BJ (cell line): Measurements from ENCODE around the gene OTOF. TPM values are rescaled to one million over a fixed set of nuclear protein-coding genes. Genes with fewer than 3 reads are reported as not detected.

Source experiments
- CTCF ChIA-PET: fragments of 350-600 bp; formaldehyde crosslinking; extraction: SDS; loops from one replicate; lab custom pipeline; 2021; ENCODE audit warnings: antibody characterized with exemption, inconsistent platforms; lab: Yijun Ruan, JAX
- POLR2A ChIA-PET: fragments of 300-600 bp; sonication (Branson Sonifier 250); formaldehyde crosslinking; extraction: SDS; loops from one replicate; lab custom pipeline; 2021; ENCODE audit warnings: antibody characterized with exemption; lab: Charles Lee
- DNase-seq: peaks from one replicate; pipeline ENCODE4 v3.0.0-alpha.2; 2011; ENCODE audit warnings: low read depth
- H3K27me3 ChIP-seq: 2 replicates; pipeline ENCODE4 v1.6.0; 2011; ENCODE audit warnings: low read length; ENCODE audit not compliant: control insufficient read depth, insufficient read depth
- H3K36me3 ChIP-seq: 2 replicates; pipeline ENCODE4 v1.5.1; 2011; ENCODE audit warnings: low read length; ENCODE audit not compliant: control insufficient read depth, insufficient read depth
- H3K4me3 ChIP-seq: 2 replicates; pipeline ENCODE4 v1.5.1; 2011; ENCODE audit warnings: low read depth, mild to moderate bottlenecking, control low read depth, low read length
- CTCF ChIP-seq: IDR thresholded peaks from 2 replicates; pipeline ENCODE4 v1.5.1; 2011; ENCODE audit warnings: low read depth, mild to moderate bottlenecking, control low read depth, inconsistent platforms, low read length, moderate library complexity; ENCODE audit not compliant: insufficient read depth
- polyA plus RNA-seq: library from polyadenylated mRNA; depleted of rRNA; stranded (reverse); fragments of >200 nt; gene quantifications from 2 replicates; pipeline ENCODE4 v1.2.3, GENCODE V29; 2011

The OTOF gene
- polyA plus RNA-seq, 1 experiment: 0.16 TPM

- Histone ChIP-seq H3K27me3 (peaks cover 4% of the 10 kb centered on the region), H3K4me3 (no peak overlapping the region), H3K36me3 (no peaks in the 10 kb centered on the region)
- TF ChIP-seq CTCF: peak; percentile 70
- no peak for DNase-seq
- ChIA-PET POLR2A (no interaction called here), CTCF (interaction anchor here (0.8 to 1.5 kb wide), 3 partner anchors 11 to 24 kb away, joined by 3 to 5 read pairs (median 4); no protein-coding TSS in a partner anchor)
Measured at GRCh38 chr2:26462511-26463243, 15.2 kb downstream of the OTOF start.

- Histone ChIP-seq H3K4me3 (no peak overlapping the region), H3K27me3 (peaks cover 4% of the 10 kb centered on the region), H3K36me3 (no peaks in the 10 kb centered on the region)
- no peak for TF ChIP-seq CTCF
- ChIA-PET CTCF (interaction anchor here (0.8 to 1.5 kb wide), 3 partner anchors 11 to 23 kb away, joined by 3 to 5 read pairs (median 4); no protein-coding TSS in a partner anchor), POLR2A (no interaction called here)
- DNase-seq: no peak
Measured at GRCh38 chr2:26462100-26462499, 15.8 kb downstream of the OTOF start.

GRCh38 chr2:26461601-26462023 is 16.3 kb downstream of the OTOF start:
- peaks cover 4% of the 10 kb centered on the region for H3K27me3 ChIP-seq
- H3K4me3 ChIP-seq: no peak overlapping the region
- ChIA-PET POLR2A (no interaction called here), CTCF (interaction anchor here (1.0 to 1.5 kb wide), 3 partner anchors 10 to 117 kb away, joined by 4 to 5 read pairs (median 5); no protein-coding TSS in a partner anchor)
- TF ChIP-seq CTCF: no peak
- DNase-seq: no peak
- no peaks in the 10 kb centered on the region for H3K36me3 ChIP-seq

- TF ChIP-seq CTCF: no peak
- Histone ChIP-seq H3K4me3 (no peak overlapping the region), H3K27me3 (peaks cover 4% of the 10 kb centered on the region), H3K36me3 (no peaks in the 10 kb centered on the region)
- DNase-seq: no peak
- ChIA-PET POLR2A (no interaction called here), CTCF (interaction anchor here (1.0 kb wide), 2 partner anchors 42 to 118 kb away, joined by 3 to 5 read pairs; no protein-coding TSS in a partner anchor)
Measured at GRCh38 chr2:26460613-26461031, 17.3 kb downstream of the OTOF start.

- H3K36me3 ChIP-seq: no peaks in the 10 kb centered on the region
- POLR2A ChIA-PET: no interaction called here
- CTCF ChIA-PET: interaction anchor here (1.0 kb wide), 1 partner anchor 42 kb away, joined by 3 read pairs; no protein-coding TSS in a partner anchor
- H3K4me3 ChIP-seq: no peak overlapping the region
- DNase-seq: no peak
- peak; percentile 27; the same call in 1 of the 2 replicates for TF ChIP-seq CTCF
- H3K27me3 ChIP-seq: peaks cover 4% of the 10 kb centered on the region
Measured at GRCh38 chr2:26459991-26460612, 17.8 kb downstream of the OTOF start.
